ENCODE data around the gene GAB2. TPM values are rescaled to one million over a fixed set of nuclear protein-coding genes. Genes with fewer than 3 reads are reported as not detected.

The GAB2 gene
- total RNA-seq, 4 donors from 2014 or later, result 8.1 to 18.1 (median 13.4) TPM

GRCh38 chr11:78428266-78428636, 10.6 kb upstream of the GAB2 start:
- H3K4me3 ChIP-seq (replicated peaks in 1 of 3), result no peak overlapping the region
- DNase-seq, result no peak
- peaks cover 0 to 7% of the 10 kb centered on the region in 2 donors for H3K4me1 ChIP-seq
- TF ChIP-seq CTCF (IDR thresholded peaks at IDR 0.05), result no peak
- no peak overlapping the region for H3K27ac ChIP-seq
- intact Hi-C loops (cut with DNase I), result loop anchor here (10.0 kb wide), 1 partner anchor 343 kb away; no protein-coding TSS in a partner anchor
- no peaks in the 10 kb centered on the region for H3K9me3 ChIP-seq
- H3K27me3 ChIP-seq, result no peaks in the 10 kb centered on the region
- no peaks in the 10 kb centered on the region for H3K36me3 ChIP-seq

- intact Hi-C loops (cut with DNase I), result loop anchor here (10.0 kb wide), 1 partner anchor 343 kb away; no protein-coding TSS in a partner anchor
- H3K27ac ChIP-seq, result no peak overlapping the region
Observed at GRCh38 chr11:78427615-78428265, 10.1 kb upstream of the GAB2 start.

DNA sequence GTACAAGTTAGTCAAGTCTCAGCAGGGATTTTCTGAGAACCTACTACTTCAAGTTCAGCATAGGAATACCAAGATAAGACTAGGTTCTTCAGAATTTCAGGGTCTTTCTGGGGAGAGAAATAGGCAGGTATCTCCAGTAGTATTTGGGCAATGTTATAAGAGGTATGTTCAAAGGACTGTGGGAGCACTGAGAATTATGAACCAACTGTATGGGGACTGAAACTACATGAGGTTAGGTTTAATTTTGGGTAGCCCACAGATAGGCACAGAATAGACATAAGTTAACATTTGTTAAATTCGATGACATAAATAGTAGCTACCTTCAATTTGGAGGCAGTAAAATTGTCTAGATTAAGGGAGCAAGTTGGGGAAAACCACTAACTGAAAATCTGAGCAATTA, 9.2 kb upstream of the GAB2 start:
- no peaks in the 10 kb centered on the region for H3K4me1 ChIP-seq
- intact Hi-C loops (cut with DNase I), result loop anchor here (10.0 kb wide), 1 partner anchor 342 kb away; no protein-coding TSS in a partner anchor
- no peaks in the 10 kb centered on the region for H3K27me3 ChIP-seq
- WGBS, 2 donors, result 97 to 98% methylated on average over 1 of the region's 1 CpG
- no peaks in the 10 kb centered on the region for H3K9me3 ChIP-seq
- H3K27ac ChIP-seq, result no peak overlapping the region
- H3K4me3 ChIP-seq (replicated peaks in 1 of 3), result no peak overlapping the region
- DNase-seq, result no peak
- no peaks in the 10 kb centered on the region for H3K36me3 ChIP-seq
- no peak for TF ChIP-seq POLR2A (IDR thresholded peaks at IDR 0.05)
- no peak for TF ChIP-seq CTCF (IDR thresholded peaks at IDR 0.05)

More at GRCh38 chr11:78427615-78428265, 10.1 kb upstream of the GAB2 start:
- no peaks in the 10 kb centered on the region for H3K9me3 ChIP-seq
- 74 to 81% methylated on average over 11 of the region's 11 CpGs for whole genome bisulfite sequencing, 2 donors
- no peak for DNase-seq
- no peaks in the 10 kb centered on the region for H3K27me3 ChIP-seq
- no peak for TF ChIP-seq CTCF (IDR thresholded peaks at IDR 0.05)
- TF ChIP-seq POLR2A (IDR thresholded peaks at IDR 0.05), result no peak
- no peak overlapping the region for H3K4me3 ChIP-seq (replicated peaks in 1 of 3)
- H3K4me1 ChIP-seq, result peaks cover 0 to 4% of the 10 kb centered on the region in 2 donors
- no peaks in the 10 kb centered on the region for H3K36me3 ChIP-seq

DNA sequence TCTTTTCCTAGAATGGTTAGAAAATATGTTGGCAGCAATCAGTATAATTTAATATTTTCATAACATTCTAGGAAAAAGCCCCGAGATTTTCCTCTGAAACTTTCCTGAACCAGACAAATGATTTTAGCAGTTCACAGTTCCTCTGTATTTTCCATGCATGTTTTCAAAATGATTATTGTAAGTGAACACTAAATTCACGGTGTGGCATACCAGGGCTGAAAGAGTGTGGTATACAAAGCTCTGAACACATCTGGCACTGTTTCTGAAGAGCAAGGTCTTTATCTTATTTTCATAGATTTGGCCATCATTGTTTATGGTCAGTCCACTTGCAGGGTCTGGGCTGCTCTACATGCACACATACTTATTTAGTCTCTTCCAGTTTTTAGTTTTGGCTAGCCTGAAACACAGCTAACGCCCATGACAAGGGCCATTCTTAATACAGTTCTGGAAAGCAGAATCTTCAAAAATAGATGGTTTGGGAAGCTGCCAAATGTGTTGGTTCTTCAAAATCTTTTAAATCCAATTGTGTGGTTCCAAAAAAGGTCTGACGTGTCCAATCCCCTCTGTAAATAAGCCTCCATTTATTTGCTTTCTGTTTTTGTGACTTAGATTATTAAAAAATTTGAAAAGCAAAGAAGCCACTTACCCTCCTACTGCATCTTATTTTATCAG, 7.9 kb upstream of the GAB2 start:
- DNase-seq, result no peak
- peaks cover 5 to 6% of the 10 kb centered on the region in 2 donors for H3K4me1 ChIP-seq
- H3K4me3 ChIP-seq (replicated peaks in 1 of 3), result no peak overlapping the region
- 48 to 70% methylated on average over 4 of the region's 4 CpGs for WGBS, 2 donors
- H3K9me3 ChIP-seq, result no peaks in the 10 kb centered on the region
- H3K36me3 ChIP-seq, result no peaks in the 10 kb centered on the region
- no peak overlapping the region for H3K27ac ChIP-seq
- intact Hi-C loops (cut with DNase I), result loop anchor here (10.0 kb wide), 1 partner anchor 341 kb away; no protein-coding TSS in a partner anchor
- no peaks in the 10 kb centered on the region for H3K27me3 ChIP-seq
- TF ChIP-seq POLR2A (IDR thresholded peaks at IDR 0.05) (no peak), CTCF (IDR thresholded peaks at IDR 0.05) (no peak)

Measured in thyroid gland (tissue), 4 donors.